ENCODE results near the gene LAMC2. TPM values are rescaled to one million over a fixed set of nuclear protein-coding genes. Genes with fewer than 3 reads are reported as not detected.

Gene LAMC2
- total RNA-seq, 1 donor from 2014 or later = 1.1 TPM

DNA sequence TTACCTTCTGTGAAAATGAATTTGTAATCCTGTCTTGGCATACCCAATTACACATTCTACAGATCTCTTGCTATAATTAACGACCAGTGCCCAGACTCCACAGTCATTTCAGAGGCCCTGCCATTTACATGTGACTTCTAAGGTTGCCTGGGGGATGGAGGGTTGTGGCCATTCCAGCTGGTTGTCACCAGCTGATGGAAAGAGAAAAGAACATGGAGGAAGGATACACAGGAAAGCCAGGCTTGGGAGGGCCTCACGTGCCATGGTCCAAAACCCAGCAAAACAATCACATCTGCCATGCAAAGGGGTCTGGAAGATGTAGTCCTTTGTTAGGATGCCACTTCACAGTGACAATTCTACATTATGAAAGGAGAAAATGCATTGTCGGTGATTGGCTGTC, 59.3 kb downstream of the LAMC2 start:
- Histone ChIP-seq H3K27me3 (no peaks in the 10 kb centered on the region), H3K4me3 (no peak overlapping the region), H3K9me3 (no peaks in the 10 kb centered on the region), H3K36me3 (no peaks in the 10 kb centered on the region), H3K27ac (no peak overlapping the region), H3K4me1 (peaks cover 0 to 11% of the 10 kb centered on the region in 2 donors)
- DNase-seq (ENCODE audit: low spot score in 2 of 2) = no peak
- intact Hi-C loops (cut with DNase I) = no loop called here
- TF ChIP-seq, protein P1, sequence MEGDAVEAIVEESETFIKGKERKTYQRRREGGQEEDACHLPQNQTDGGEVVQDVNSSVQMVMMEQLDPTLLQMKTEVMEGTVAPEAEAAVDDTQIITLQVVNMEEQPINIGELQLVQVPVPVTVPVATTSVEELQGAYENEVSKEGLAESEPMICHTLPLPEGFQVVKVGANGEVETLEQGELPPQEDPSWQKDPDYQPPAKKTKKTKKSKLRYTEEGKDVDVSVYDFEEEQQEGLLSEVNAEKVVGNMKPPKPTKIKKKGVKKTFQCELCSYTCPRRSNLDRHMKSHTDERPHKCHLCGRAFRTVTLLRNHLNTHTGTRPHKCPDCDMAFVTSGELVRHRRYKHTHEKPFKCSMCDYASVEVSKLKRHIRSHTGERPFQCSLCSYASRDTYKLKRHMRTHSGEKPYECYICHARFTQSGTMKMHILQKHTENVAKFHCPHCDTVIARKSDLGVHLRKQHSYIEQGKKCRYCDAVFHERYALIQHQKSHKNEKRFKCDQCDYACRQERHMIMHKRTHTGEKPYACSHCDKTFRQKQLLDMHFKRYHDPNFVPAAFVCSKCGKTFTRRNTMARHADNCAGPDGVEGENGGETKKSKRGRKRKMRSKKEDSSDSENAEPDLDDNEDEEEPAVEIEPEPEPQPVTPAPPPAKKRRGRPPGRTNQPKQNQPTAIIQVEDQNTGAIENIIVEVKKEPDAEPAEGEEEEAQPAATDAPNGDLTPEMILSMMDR (IDR thresholded peaks at IDR 0.05) = no peak

DNA sequence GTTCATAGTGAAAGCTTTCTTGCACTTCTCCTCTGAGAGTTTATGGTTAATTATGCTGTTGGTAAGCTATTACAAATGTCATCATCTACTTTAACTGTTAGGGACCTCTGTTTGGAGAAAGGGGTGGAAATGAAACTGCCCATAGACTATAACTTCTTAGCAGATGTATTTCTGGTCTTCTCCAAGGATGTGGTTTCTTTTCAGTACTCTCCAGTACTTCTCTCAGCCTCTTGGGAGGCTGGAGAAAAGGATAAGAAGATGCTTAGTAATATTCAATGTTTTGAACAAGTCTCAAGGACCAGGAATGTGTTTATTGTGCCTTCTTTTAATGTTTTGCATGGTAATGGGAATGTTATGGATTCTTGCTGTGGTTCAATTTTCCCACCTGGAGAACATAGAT, 60.4 kb downstream of the LAMC2 start:
- no peak overlapping the region for H3K27ac ChIP-seq
- peaks cover 0 to 11% of the 10 kb centered on the region in 2 donors for H3K4me1 ChIP-seq
- H3K27me3 ChIP-seq = no peaks in the 10 kb centered on the region
- H3K4me3 ChIP-seq = no peak overlapping the region
- no peaks in the 10 kb centered on the region for H3K36me3 ChIP-seq
- no peak for DNase-seq (ENCODE audit: low spot score in 2 of 2)
- TF ChIP-seq, protein P1 (IDR thresholded peaks at IDR 0.05) = no peak
- intact Hi-C loops (cut with DNase I) = no loop called here
- H3K9me3 ChIP-seq = no peaks in the 10 kb centered on the region

DNA sequence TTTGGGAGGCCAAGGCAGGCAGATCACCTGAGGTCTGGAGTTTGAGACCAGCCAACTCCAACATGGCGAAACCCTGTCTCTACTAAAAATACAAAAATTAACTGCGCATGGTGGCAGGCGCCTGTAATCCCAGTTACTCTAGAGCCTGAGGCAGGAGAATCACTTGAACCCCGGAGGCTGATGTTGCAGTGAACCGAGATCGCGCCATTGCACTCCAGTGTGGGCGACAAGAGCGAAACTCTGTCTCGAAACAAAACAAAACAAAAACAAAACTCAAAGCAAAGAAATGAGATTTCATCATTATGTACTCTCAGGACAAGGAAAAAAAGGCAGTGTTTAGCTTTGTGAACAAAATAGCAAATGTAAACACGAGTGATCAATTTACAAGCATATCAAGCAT, 61.0 kb downstream of the LAMC2 start:
- Histone ChIP-seq H3K27me3 (no peaks in the 10 kb centered on the region), H3K27ac (no peak overlapping the region)
- TF ChIP-seq, protein P1 (IDR thresholded peaks at IDR 0.05) = no peak

DNA sequence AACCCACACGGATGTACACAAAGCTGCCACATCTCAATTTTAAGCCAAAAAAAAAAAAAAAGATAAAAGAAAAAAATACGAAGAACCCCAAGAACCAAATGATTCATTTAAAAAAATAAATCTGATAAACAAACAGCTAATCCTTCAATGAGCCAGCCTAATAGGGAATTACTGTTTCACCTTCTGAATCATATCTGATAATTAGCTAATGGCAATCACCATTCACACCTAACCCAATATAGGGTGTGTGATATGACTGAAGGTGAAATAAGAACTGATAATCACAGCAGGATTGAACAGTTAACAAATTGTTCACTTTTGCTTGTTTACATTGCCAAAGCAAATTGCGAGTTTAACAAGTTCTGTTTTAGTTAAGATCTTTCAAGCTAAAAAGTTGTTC, 61.4 kb downstream of the LAMC2 start:
- no peaks in the 10 kb centered on the region for H3K36me3 ChIP-seq
- TF ChIP-seq, protein P1 (IDR thresholded peaks at IDR 0.05) = no peak
- intact Hi-C loops (cut with DNase I) = no loop called here
- H3K27ac ChIP-seq = no peak overlapping the region
- H3K4me3 ChIP-seq = no peak overlapping the region
- no peaks in the 10 kb centered on the region for H3K9me3 ChIP-seq
- DNase-seq (ENCODE audit: low spot score in 2 of 2) = no peak
- no peaks in the 10 kb centered on the region for H3K27me3 ChIP-seq
- H3K4me1 ChIP-seq = peaks cover 0 to 7% of the 10 kb centered on the region in 2 donors

More for the DNA sequence above, 61.0 kb downstream of the LAMC2 start:
- no peaks in the 10 kb centered on the region for H3K9me3 ChIP-seq
- peaks cover 0 to 7% of the 10 kb centered on the region in 2 donors for H3K4me1 ChIP-seq
- H3K4me3 ChIP-seq = no peak overlapping the region
- intact Hi-C loops (cut with DNase I) = no loop called here
- H3K36me3 ChIP-seq = no peaks in the 10 kb centered on the region
- DNase-seq (ENCODE audit: low spot score in 2 of 2) = no peak

DNA sequence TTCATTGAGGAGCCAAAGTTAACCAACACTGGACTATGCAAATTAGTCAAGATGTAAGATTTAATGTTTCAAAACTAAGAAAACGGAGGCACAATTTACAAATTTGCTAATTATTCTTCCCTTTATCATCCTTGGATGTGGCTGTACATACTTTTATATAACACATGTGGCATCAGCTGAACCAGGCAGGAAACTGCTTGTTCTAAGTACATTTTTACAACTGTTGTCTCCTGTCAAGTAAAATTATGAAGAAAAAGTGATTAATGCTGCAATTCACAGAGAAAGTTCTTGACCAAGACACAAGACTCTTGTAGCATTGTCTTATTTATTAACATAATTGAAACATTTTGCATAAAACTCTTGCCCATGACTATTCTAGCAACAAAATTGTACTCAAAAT, 61.9 kb downstream of the LAMC2 start:
- Histone ChIP-seq H3K27ac (no peak overlapping the region), H3K27me3 (no peaks in the 10 kb centered on the region), H3K4me3 (no peak overlapping the region), H3K9me3 (no peaks in the 10 kb centered on the region), H3K4me1 (peaks cover 0 to 6% of the 10 kb centered on the region in 2 donors), H3K36me3 (no peaks in the 10 kb centered on the region)
- intact Hi-C loops (cut with DNase I) = no loop called here
- TF ChIP-seq, protein P1 (IDR thresholded peaks at IDR 0.05) = no peak
- DNase-seq (ENCODE audit: low spot score in 2 of 2) = no peak

Data from ascending aorta (tissue), 2 donors.